ENCODE measurements around the gene MAPK8IP1.

The MAPK8IP1 gene

GRCh38 chr11:45913942-45914635 lies 28.6 kb downstream of the MAPK8IP1 start (continued):
- TF ChIP-seq CREB5 (CRISPR knock-in tag; IDR thresholded peaks at IDR 0.05; ENCODE audit: low read depth), result no peak

- no peak for TF ChIP-seq TSHZ2 (CRISPR knock-in tag; IDR thresholded peaks at IDR 0.05)
- TF ChIP-seq TOX (CRISPR knock-in tag; IDR thresholded peaks at IDR 0.05; ENCODE audit: borderline replicate concordance), result no peak
- no peak for TF ChIP-seq ZFP30 (CRISPR knock-in tag; IDR thresholded peaks at IDR 0.05)
- no peak for TF ChIP-seq GLIS3 (CRISPR knock-in tag; IDR thresholded peaks at IDR 0.05)
- TF ChIP-seq BACH2 (CRISPR knock-in tag; IDR thresholded peaks at IDR 0.05; ENCODE audit: borderline replicate concordance), result no peak
- no peak for TF ChIP-seq CSRNP3 (CRISPR knock-in tag; IDR thresholded peaks at IDR 0.05)
- no peak for TF ChIP-seq ARNTL (CRISPR knock-in tag; IDR thresholded peaks at IDR 0.05; ENCODE audit: borderline replicate concordance, low read depth)
- TF ChIP-seq PPARA (CRISPR knock-in tag; IDR thresholded peaks at IDR 0.05; ENCODE audit: borderline replicate concordance), result no peak
- TF ChIP-seq OSR1 (CRISPR knock-in tag; IDR thresholded peaks at IDR 0.05), result no peak
- no peak for TF ChIP-seq POU6F1 (CRISPR knock-in tag; IDR thresholded peaks at IDR 0.05; ENCODE audit: borderline replicate concordance, low read depth)
- no peak for TF ChIP-seq CREB5 (CRISPR knock-in tag; IDR thresholded peaks at IDR 0.05; ENCODE audit: low read depth)
- no peak for TF ChIP-seq ISL1 (CRISPR knock-in tag; IDR thresholded peaks at IDR 0.05)
- no peak for TF ChIP-seq ZNF8 (CRISPR knock-in tag; IDR thresholded peaks at IDR 0.05)
- no peak for TF ChIP-seq PATZ1 (CRISPR knock-in tag; IDR thresholded peaks at IDR 0.05; ENCODE audit: borderline replicate concordance)
- no peak for TF ChIP-seq ZC3H10 (CRISPR knock-in tag; IDR thresholded peaks at IDR 0.05)
- TF ChIP-seq SNAI2 (CRISPR knock-in tag; IDR thresholded peaks at IDR 0.05), result no peak
- TF ChIP-seq RARB (CRISPR knock-in tag; IDR thresholded peaks at IDR 0.05), result no peak
- TF ChIP-seq ZNF70 (CRISPR knock-in tag; IDR thresholded peaks at IDR 0.05), result no peak
- no peak for ATAC-seq
Observed at GRCh38 chr11:45915446-45915845, 30.0 kb downstream of the MAPK8IP1 start.

GRCh38 chr11:45917286-45917622 lies 31.8 kb downstream of the MAPK8IP1 start:
- ATAC-seq, result no peak
- TF ChIP-seq RARB (CRISPR knock-in tag; IDR thresholded peaks at IDR 0.05), result no peak
- TF ChIP-seq TCF4 (CRISPR knock-in tag; IDR thresholded peaks at IDR 0.05; ENCODE audit: borderline replicate concordance), result no peak
- TF ChIP-seq ISL1 (CRISPR knock-in tag; IDR thresholded peaks at IDR 0.05), result no peak
- TF ChIP-seq GLIS3 (CRISPR knock-in tag; IDR thresholded peaks at IDR 0.05), result no peak
- no peak for TF ChIP-seq ARNTL (CRISPR knock-in tag; IDR thresholded peaks at IDR 0.05; ENCODE audit: borderline replicate concordance, low read depth)
- TF ChIP-seq OSR1 (CRISPR knock-in tag; IDR thresholded peaks at IDR 0.05), result no peak
- no peak for TF ChIP-seq BACH2 (CRISPR knock-in tag; IDR thresholded peaks at IDR 0.05; ENCODE audit: borderline replicate concordance)
- TF ChIP-seq CSDC2 (CRISPR knock-in tag; IDR thresholded peaks at IDR 0.05), result no peak
- TF ChIP-seq ESRRG (CRISPR knock-in tag; IDR thresholded peaks at IDR 0.05), result no peak
- TF ChIP-seq ZFP30 (CRISPR knock-in tag; IDR thresholded peaks at IDR 0.05), result no peak
- TF ChIP-seq PATZ1 (CRISPR knock-in tag; IDR thresholded peaks at IDR 0.05; ENCODE audit: borderline replicate concordance), result no peak
- no peak for TF ChIP-seq CSRNP3 (CRISPR knock-in tag; IDR thresholded peaks at IDR 0.05)

All from SK-N-SH treated with all-trans-retinoic acid at 6 μM for 48 hours (cell line).